Smooth muscle cell of the coronary artery (primary cell): ENCODE measurements around the gene SIGLEC7. TPM values are rescaled to one million over a fixed set of nuclear protein-coding genes. Genes with fewer than 3 reads are reported as not detected.

Experiments used
- total RNA-seq: library from RNA; depleted of rRNA; stranded (reverse); fragments of >200 nt; gene quantifications from 2 replicates; pipeline ENCODE4 v1.2.3, GENCODE V29; 2014; ENCODE audit warnings: low replicate concordance

SIGLEC7 gene
- total RNA-seq: not detected in 2 replicates

DNA sequence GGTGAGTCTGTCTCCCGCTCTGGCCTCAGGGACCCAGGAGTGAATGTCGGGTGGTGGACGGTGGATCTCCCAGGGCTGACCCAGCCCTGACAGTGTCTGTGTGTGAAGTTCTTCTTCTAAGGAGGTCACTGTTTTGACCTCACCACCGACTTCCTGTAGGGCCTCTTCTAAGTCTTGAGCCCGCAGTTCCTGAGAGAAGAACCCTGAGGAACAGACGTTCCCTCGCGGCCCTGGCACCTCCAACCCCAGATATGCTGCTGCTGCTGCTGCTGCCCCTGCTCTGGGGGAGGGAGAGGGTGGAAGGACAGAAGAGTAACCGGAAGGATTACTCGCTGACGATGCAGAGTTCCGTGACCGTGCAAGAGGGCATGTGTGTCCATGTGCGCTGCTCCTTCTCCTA lies at the start of gene SIGLEC7:
SIGLEC7 (plus strand) TSS at position 183 of the 400 bp plus-strand sequence; CDS start at position 252, 69 bp downstream.

GRCh38 chr19:51108066-51108804 lies 33.9 kb upstream of the SIGLEC7 start, which contains the start of gene CTU1:
Gene CTU1 (minus strand): TSS chr19:51108409. CDS start chr19:51104569, 3,840 bp downstream.

DNA sequence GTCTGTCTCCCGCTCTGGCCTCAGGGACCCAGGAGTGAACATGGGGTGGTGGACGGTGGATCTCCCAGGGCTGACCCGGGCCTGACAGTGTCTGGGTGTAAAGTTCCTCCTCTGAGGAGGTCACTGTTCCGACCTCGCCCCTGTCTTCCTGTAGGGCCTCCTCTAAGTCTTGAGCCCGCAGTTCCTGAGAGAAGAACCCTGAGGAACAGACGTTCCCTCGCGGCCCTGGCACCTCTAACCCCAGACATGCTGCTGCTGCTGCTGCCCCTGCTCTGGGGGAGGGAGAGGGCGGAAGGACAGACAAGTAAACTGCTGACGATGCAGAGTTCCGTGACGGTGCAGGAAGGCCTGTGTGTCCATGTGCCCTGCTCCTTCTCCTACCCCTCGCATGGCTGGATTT lies 17.4 kb upstream of the SIGLEC7 start, which contains the start of gene SIGLEC9:
SIGLEC9 (plus strand) TSS at position 178 of the 400 bp plus-strand sequence; CDS start at position 247, 69 bp downstream.

Other genes starting within 250 kb of the SIGLEC7 start
- gene KLK4, start 230.9 kb upstream of the SIGLEC7 start, total RNA-seq: not detected in 2 replicates
- not detected in 2 replicates for gene KLK5, start 189.3 kb upstream of the SIGLEC7 start, total RNA-seq
- 0.08 TPM in 1 of 2 replicates, not detected in the other for gene KLK6, start 172.7 kb upstream of the SIGLEC7 start, total RNA-seq
- not detected in 2 replicates for gene KLK7, start 158.4 kb upstream of the SIGLEC7 start, total RNA-seq
- gene KLK8, start 140.7 kb upstream of the SIGLEC7 start, total RNA-seq: not detected in 2 replicates
- not detected in 2 replicates for gene KLK10, start 122.6 kb upstream of the SIGLEC7 start, total RNA-seq
- gene KLK11, start 115.7 kb upstream of the SIGLEC7 start, total RNA-seq: not detected in 2 replicates
- gene KLK12, start 107.3 kb upstream of the SIGLEC7 start, total RNA-seq: not detected in 2 replicates
- not detected in 2 replicates for gene KLK13, start 77.2 kb upstream of the SIGLEC7 start, total RNA-seq
- not detected in 2 replicates for gene KLK14, start 59.4 kb upstream of the SIGLEC7 start, total RNA-seq
- 1.9 and 5.3 TPM in 2 replicates for gene CTU1, start 33.9 kb upstream of the SIGLEC7 start, total RNA-seq
- not detected in 2 replicates for gene SIGLEC9, start 17.4 kb upstream of the SIGLEC7 start, total RNA-seq
- not detected in 2 replicates for gene CD33, start 82.8 kb downstream of the SIGLEC7 start, total RNA-seq
- not detected in 2 replicates for gene SIGLECL1, start 108.8 kb downstream of the SIGLEC7 start, total RNA-seq
- not detected in 2 replicates for gene IGLON5, start 169.3 kb downstream of the SIGLEC7 start, total RNA-seq
- 0.23 and 0.30 TPM in 2 replicates for gene VSIG10L, start 199.8 kb downstream of the SIGLEC7 start, total RNA-seq
- 202 and 403 TPM in 2 replicates for gene ETFB, start 224.1 kb downstream of the SIGLEC7 start, total RNA-seq
- gene CLDND2, start 226.7 kb downstream of the SIGLEC7 start, total RNA-seq: not detected in 2 replicates
- not detected in 2 replicates for gene NKG7, start 230.4 kb downstream of the SIGLEC7 start, total RNA-seq
- not detected in 2 replicates for gene LIM2, start 245.7 kb downstream of the SIGLEC7 start, total RNA-seq
- gene C19orf84, start 248.3 kb downstream of the SIGLEC7 start, total RNA-seq: not detected in 2 replicates